ENCODE data around the gene TSGA10. TPM values are rescaled to one million over a fixed set of nuclear protein-coding genes. Genes with fewer than 3 reads are reported as not detected.

Gene TSGA10
- total and polyA plus RNA-seq, 2 donors (not counting 3 experiments of a cell fraction or from before 2014, with no cell fraction given), result 0.12 to 2.7 TPM

GRCh38 chr2:99111236-99111635 is 43.5 kb downstream of the TSGA10 start:
- FAIRE-seq, result no peak
- no peak for TF ChIP-seq CTCF (IDR thresholded peaks at IDR 0.05; ENCODE audit: extremely low read depth in 1 of 2, insufficient read depth in 1 of 2, low read depth in 1 of 2, low read length in 2 of 2)
- no peak for TF ChIP-seq EZH2 (IDR thresholded peaks at IDR 0.05; ENCODE audit: borderline replicate concordance, low read depth, low read length, severe bottlenecking)
- no peak for TF ChIP-seq MAX (IDR thresholded peaks at IDR 0.05; ENCODE audit: insufficient read depth, insufficient read length)
- H3K4me1 ChIP-seq (ENCODE audit: control insufficient read depth, extremely low read depth, insufficient read depth, low read length), result no peaks in the 10 kb centered on the region
- no TSS peak for BruUV-seq (replicated peaks)
- H3K27ac ChIP-seq (ENCODE audit: insufficient read depth, low read depth, low read length), result no peak overlapping the region
- no peak for DNase-seq (ENCODE audit: low read depth, low spot score)
- H3K36me3 ChIP-seq (ENCODE audit: control insufficient read depth in 2 of 2, extremely low read depth in 1 of 2, insufficient read depth in 2 of 2, low read length in 2 of 2), result no peaks in the 10 kb centered on the region
- H3K9me1 ChIP-seq (replicated peaks; ENCODE audit: control insufficient read depth, extremely low read depth, insufficient read depth, low read length), result no peaks in the 10 kb centered on the region
- no peak overlapping the region for H2AFZ ChIP-seq (ENCODE audit: low read depth, low read length)
- intact Hi-C loops (cut with micrococcal nuclease) (no loop called here), dilution Hi-C loops (cut with MboI; ENCODE audit: extremely low pct_ligation_motif_present, low sequenced_read_pairs) (no loop called here)
- H3K9ac ChIP-seq (replicated peaks; ENCODE audit: extremely low read depth, insufficient read depth, low read length), result no peak overlapping the region
- no peaks in the 10 kb centered on the region for H4K20me1 ChIP-seq (replicated peaks; ENCODE audit: control insufficient read depth, extremely low read depth, insufficient read depth, low read length)
- no peaks in the 10 kb centered on the region for H3K9me3 ChIP-seq (replicated peaks; ENCODE audit: control insufficient read depth, insufficient read depth, low read length)
- no peak overlapping the region for H3K4me3 ChIP-seq (replicated peaks in 1 of 3; ENCODE audit: insufficient read depth in 1 of 3, low read depth in 1 of 3, low read length in 3 of 3)
- H3K27me3 ChIP-seq (ENCODE audit: control insufficient read depth in 2 of 2, insufficient read depth in 2 of 2, low read length in 2 of 2), result peaks cover 0 to 2% of the 10 kb centered on the region in 2 experiments
- POLR2A ChIA-PET, result no interaction called here
- CTCF ChIA-PET, result no interaction called here
- H3K79me2 ChIP-seq (ENCODE audit: control insufficient read depth, insufficient read depth, low read length), result no peaks in the 10 kb centered on the region
- H3K4me2 ChIP-seq (ENCODE audit: insufficient read depth, low read length), result no peak overlapping the region

- FAIRE-seq (no peak), DNase-seq (ENCODE audit: low read depth, low spot score) (no peak)
- Histone ChIP-seq H3K9me1 (replicated peaks; ENCODE audit: control insufficient read depth, extremely low read depth, insufficient read depth, low read length) (no peaks in the 10 kb centered on the region), H2AFZ (ENCODE audit: low read depth, low read length) (no peak overlapping the region), H3K9me3 (replicated peaks; ENCODE audit: control insufficient read depth, insufficient read depth, low read length) (no peaks in the 10 kb centered on the region), H3K27me3 (ENCODE audit: control insufficient read depth in 2 of 2, insufficient read depth in 2 of 2, low read length in 2 of 2) (no peaks in the 10 kb centered on the region), H3K27ac (ENCODE audit: insufficient read depth, low read depth, low read length) (no peak overlapping the region), H3K79me2 (ENCODE audit: control insufficient read depth, insufficient read depth, low read length) (no peaks in the 10 kb centered on the region), H3K9ac (replicated peaks; ENCODE audit: extremely low read depth, insufficient read depth, low read length) (no peak overlapping the region), H3K4me2 (ENCODE audit: insufficient read depth, low read length) (no peak overlapping the region), H3K4me3 (replicated peaks in 1 of 3; ENCODE audit: insufficient read depth in 1 of 3, low read depth in 1 of 3, low read length in 3 of 3) (no peak overlapping the region), H3K4me1 (ENCODE audit: control insufficient read depth, extremely low read depth, insufficient read depth, low read length) (no peaks in the 10 kb centered on the region), H4K20me1 (replicated peaks; ENCODE audit: control insufficient read depth, extremely low read depth, insufficient read depth, low read length) (no peaks in the 10 kb centered on the region), H3K36me3 (ENCODE audit: control insufficient read depth in 2 of 2, extremely low read depth in 1 of 2, insufficient read depth in 2 of 2, low read length in 2 of 2) (no peaks in the 10 kb centered on the region)
- intact Hi-C loops (cut with micrococcal nuclease) (no loop called here), dilution Hi-C loops (cut with MboI; ENCODE audit: extremely low pct_ligation_motif_present, low sequenced_read_pairs) (no loop called here)
- CTCF ChIA-PET, result no interaction called here
- BruUV-seq (replicated peaks), result no TSS peak
- POLR2A ChIA-PET, result no interaction called here
- TF ChIP-seq POLR2A (IDR thresholded peaks at IDR 0.05; ENCODE audit: low read depth, low read length) (no peak), EZH2 (IDR thresholded peaks at IDR 0.05; ENCODE audit: borderline replicate concordance, low read depth, low read length, severe bottlenecking) (no peak), POLR2AphosphoS5 (IDR thresholded peaks at IDR 0.05; ENCODE audit: insufficient read depth, low read depth, low read length) (no peak), MYC (IDR thresholded peaks at IDR 0.05; ENCODE audit: low read depth, low read length) (no peak), FOS (IDR thresholded peaks at IDR 0.05; ENCODE audit: borderline replicate concordance, insufficient read depth, low read length) (no peak), CTCF (IDR thresholded peaks at IDR 0.05; ENCODE audit: extremely low read depth in 1 of 2, insufficient read depth in 1 of 2, low read depth in 1 of 2, low read length in 2 of 2) (no peak), JUN (IDR thresholded peaks at IDR 0.05; ENCODE audit: borderline replicate concordance, insufficient read depth, insufficient read length, low read depth) (no peak), GATA2 (IDR thresholded peaks at IDR 0.05; ENCODE audit: insufficient read depth, insufficient read length, low read depth, low read length) (no peak), MAX (IDR thresholded peaks at IDR 0.05; ENCODE audit: insufficient read depth, insufficient read length) (no peak)
These were observed 47.8 kb downstream of the TSGA10 start for GRCh38 chr2:99106913-99107312.

Measured in endothelial cell of umbilical vein (primary cell).